Forelimb muscle (tissue), 1 donor: ENCODE data around the gene RPS6KB2. TPM values are rescaled to one million over a fixed set of nuclear protein-coding genes. Genes with fewer than 3 reads are reported as not detected.
"Not testable (repeated sequence)": the region's sequence is repeated elsewhere in the genome, so short reads cannot be mapped to it uniquely, and the experiment has no call there.

Source experiments
- DNase-seq: peaks from one replicate; pipeline ENCODE4 v3.0.0-alpha.2; 2013; ENCODE audit warnings: low read depth
- polyA plus RNA-seq: library from polyadenylated mRNA; unstranded; fragments of 120-200 nt; gene quantifications from one replicate; pipeline ENCODE4 v1.2.1, GENCODE V29; 2013; ENCODE audit not compliant: insufficient read length

The RPS6KB2 gene
- polyA plus RNA-seq, 1 donor: 32.0 TPM

DNA sequence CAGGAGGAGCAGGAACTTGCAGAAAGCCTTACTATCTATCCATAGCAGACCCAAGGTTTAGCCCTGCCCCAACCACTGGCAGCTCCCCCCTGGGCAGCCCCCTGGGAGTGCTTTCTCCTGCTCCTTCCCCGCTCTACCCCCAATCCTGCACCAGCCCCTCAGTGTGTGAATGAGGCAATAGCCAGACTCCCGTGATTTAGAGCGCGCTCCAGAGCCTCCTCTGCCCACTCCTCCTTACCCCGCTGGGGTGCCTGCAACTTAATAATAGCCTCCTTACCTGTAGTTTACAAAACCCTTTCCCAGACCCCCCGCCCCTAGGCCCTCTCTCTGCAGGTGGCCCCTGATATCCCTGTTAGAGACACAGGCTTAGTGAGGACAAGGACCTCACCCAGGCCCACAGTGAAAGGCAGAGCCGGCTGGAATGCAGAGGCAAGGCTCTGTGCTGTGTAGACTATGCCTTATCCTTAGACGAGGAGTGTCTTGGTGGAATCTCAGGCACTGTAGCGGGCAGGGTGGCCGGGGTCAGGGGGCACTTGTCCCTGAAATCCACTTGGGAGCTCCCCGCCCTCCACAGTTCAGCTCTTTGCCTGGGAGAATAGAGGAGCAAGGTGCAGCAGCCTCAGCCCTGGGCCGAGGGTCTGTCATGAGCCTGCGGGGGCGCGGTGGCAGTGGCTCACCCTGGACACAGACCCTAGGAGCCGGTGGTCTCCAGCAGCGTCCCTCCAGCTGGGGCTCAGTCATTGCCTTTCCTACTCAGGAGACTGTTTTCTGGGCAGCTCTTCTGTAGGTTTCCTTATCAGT, 17.1 kb upstream of the RPS6KB2 start:
- no peak for DNase-seq

DNA sequence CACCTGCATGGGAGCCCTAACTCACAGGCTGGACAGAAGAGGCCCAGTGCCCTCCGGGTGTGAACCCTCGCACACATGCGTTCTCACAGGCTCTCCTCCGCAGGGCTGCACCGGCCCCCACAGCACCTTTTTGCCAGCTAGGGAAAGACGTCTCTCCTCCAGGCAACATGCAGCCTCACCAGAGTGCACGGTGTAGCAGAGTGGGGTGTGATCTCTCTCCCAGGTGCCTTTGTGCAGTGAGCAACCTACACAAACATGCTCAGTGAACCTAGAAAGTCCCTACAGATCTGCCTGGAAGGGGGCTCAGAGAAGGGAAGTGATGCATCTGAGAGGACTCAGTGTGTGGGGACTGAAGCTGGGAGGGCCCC, 16.5 kb upstream of the RPS6KB2 start:
- DNase-seq: no peak

DNA sequence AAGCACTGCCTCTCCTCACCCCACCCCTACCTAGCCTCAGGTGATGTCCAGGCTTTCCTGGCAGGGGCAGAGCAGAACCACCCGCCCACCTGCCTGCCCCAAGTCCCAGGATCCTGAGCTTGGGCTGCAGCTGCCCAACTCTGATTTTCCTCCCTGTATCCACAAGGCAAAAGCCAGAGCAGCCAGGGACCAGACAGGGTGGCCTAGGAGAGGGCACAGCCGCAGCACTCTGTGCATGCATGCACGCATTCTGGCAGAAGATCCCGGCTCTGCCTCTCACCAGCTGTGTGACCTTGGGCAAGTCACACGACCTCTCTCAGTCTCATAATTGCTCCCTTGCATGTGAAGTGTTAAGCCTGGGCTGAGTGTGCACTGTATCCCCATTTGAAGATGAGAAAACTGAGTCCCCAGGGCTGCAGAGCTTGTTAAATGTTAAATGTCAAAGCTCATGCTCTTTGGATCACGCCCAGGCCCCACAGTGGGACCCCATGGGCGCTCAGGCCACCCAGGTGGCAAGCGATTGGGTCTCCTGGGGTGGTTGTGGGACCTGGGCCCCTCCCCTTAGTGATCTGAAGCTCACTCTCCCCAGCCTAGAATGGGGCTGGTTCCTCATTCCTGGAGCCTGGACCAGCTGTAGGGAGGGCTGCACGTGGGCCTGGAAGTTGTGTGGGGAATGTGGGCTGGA, 15.7 kb upstream of the RPS6KB2 start:
- DNase-seq: no peak

DNA sequence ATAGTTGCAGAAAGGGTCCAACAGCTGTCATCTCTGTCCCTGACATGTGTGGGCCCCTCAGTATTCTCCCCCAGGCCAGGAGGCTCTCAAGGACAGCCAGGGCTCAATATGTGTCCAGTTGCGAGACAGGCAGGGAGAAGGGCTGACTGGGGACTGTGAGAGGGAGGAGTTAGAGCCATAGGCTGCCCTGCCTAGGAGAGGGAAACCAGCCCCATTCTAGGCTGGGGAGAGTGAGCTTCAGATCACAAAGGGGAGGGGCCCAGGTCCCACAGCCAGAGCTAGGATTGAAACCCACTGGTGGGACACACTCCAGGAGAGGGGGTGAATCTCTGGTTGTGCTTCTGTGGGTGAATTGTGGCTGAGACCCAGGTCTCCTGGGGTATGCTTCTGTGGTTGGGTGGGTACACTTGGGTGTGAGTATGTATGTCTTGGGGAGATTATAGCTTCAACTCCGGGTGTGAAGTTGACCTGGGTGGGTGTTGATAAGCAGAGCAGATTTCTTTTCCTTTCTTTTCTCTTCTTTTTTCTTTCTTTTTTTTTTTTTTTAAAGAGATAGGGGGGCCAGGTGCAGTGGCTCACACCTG, 14.9 kb upstream of the RPS6KB2 start:
- no peak for DNase-seq

DNA sequence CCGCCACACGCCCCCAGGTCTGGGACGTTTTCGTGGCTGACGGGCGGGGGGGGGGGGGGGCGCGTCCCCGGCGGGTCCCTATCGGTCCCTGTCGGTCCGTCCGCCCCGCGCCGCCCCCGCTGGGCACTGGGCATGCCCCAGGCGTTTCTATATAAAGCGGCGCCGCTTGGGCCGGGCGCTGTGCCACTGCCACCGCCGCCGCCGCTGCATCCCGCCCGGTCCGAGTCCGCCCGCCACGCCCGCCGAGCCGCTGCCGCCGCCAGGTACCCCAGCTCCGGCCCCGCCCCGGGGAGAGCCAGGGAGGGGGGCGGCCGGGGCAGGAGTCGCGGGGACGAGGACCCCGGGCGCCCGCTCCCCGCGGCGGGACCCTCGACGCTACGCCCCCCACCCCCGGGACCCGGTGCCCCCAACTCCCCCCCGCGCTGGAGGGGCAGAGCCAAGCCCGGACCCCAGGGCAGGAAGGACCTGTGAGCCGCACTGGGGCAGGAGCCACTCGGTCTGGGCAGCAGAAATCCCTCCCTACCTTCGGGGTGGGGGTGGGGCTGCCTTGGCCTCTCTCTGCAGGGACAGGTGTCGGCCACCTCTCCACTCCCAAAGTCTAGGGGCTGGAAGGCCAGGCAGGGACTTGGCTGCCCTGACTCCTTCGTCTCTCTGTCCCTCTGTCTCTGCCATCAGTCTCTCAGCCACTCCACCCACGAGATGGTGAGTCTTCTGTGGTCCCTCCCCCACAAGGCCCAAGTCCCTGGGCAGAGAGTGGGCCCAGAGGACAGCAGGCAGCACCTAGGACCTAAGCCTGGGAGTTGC, 12.6 kb upstream of the RPS6KB2 start, which contains the start of gene CARNS1:
CARNS1 (plus strand) TSS at position 178 of the 804 bp plus-strand sequence; CDS start at position 700, 522 bp downstream.
- no peak for DNase-seq

GRCh38 chr11:67416416-67417335, 11.6 kb upstream of the RPS6KB2 start:
- DNase-seq: no peak

GRCh38 chr11:67417425-67417824, 10.9 kb upstream of the RPS6KB2 start:
- no peak for DNase-seq

- DNase-seq: no peak
These were observed 9.6 kb upstream of the RPS6KB2 start for GRCh38 chr11:67418476-67419281.

GRCh38 chr11:67419325-67420049, 8.8 kb upstream of the RPS6KB2 start:
- no peak for DNase-seq

GRCh38 chr11:67420147-67420645, 8.1 kb upstream of the RPS6KB2 start:
- no peak for DNase-seq

GRCh38 chr11:67420646-67421429, 7.5 kb upstream of the RPS6KB2 start:
- DNase-seq: no peak

- no peak for DNase-seq
These were observed 6.8 kb upstream of the RPS6KB2 start for GRCh38 chr11:67421430-67422031.

DNA sequence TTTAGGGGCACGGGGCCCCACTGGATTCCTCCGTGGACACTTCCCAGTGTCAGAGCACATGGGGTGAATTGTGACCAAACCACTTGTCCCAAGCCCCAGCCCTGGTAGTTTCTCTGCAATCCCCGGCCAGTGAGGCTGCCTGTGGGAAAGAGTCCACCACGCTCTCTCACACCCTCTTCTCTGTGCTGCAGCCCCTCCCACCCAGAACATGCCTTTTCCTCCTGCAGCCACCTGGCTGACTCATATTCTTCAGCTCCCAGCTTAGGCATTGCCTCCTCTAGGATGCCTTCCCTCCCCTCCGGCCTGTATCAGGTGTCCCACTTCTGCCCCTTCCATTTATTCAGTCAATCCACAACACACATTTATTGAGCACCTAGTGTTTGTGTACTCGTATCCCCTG, 5.4 kb upstream of the RPS6KB2 start:
- DNase-seq: no peak

- no peak for DNase-seq
These were observed 4.8 kb upstream of the RPS6KB2 start for GRCh38 chr11:67423466-67423865.

GRCh38 chr11:67423891-67424613, 4.2 kb upstream of the RPS6KB2 start:
- no peak for DNase-seq

DNA sequence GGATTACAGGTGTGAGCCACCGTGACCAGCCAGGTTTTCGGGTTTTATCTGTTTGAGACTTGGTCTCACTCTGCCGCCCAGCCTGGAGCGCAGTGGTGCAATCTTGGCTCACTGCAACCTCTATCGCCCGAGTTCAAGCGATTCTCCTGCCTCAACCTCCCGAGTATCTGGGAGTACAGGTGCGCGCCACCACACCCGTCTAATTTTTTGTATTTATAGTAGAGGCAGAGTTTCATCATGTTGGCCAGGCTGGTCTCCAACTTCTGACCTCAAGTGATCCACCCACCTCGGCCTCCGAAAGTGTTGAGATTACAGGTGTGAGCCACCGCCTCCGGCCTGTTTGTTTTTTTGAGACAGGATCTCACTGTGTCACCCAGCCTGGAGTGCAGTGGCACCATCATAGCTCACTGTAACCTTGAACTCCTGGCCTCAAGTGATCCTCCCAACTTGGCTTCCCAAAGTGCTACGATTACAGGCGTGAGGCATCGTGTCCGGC, 882 bp upstream of the RPS6KB2 start:
- DNase-seq: not testable (repeated sequence)
